GM20000 (cell line): Measurements from ENCODE around the gene NHLRC1.

Experiments used
- DNase-seq: peaks from one replicate; pipeline ENCODE4 v3.0.0; 2012; ENCODE audit warnings: low spot score
- TF ChIP-seq, protein P1 (sequence below): IDR thresholded peaks from 2 replicates; pipeline ENCODE4 v1.5.1; 2012; ENCODE audit warnings: mild to moderate bottlenecking, control low read depth; ENCODE audit errors: extremely low read depth, missing control alignments

NHLRC1 gene

DNA sequence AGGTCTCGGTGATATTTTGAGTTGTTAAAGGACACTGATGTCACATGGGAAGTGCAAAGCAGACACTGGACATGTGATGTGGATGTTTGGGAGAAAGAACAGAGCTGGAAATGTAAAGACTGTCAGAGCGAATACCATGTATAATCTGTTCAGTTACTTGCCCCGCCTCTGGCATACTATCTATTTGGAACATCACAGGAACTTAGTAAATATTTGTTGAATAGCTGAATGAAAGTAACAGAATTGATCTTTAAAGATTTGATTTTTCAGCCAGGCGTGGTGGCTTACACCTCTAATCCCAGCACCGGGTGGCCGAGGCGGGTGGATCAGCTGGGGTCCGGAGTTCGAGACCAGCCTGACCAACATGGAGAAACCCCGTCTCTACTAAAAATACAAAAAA lies 13.8 kb upstream of the NHLRC1 start:
- TF ChIP-seq, protein P1, sequence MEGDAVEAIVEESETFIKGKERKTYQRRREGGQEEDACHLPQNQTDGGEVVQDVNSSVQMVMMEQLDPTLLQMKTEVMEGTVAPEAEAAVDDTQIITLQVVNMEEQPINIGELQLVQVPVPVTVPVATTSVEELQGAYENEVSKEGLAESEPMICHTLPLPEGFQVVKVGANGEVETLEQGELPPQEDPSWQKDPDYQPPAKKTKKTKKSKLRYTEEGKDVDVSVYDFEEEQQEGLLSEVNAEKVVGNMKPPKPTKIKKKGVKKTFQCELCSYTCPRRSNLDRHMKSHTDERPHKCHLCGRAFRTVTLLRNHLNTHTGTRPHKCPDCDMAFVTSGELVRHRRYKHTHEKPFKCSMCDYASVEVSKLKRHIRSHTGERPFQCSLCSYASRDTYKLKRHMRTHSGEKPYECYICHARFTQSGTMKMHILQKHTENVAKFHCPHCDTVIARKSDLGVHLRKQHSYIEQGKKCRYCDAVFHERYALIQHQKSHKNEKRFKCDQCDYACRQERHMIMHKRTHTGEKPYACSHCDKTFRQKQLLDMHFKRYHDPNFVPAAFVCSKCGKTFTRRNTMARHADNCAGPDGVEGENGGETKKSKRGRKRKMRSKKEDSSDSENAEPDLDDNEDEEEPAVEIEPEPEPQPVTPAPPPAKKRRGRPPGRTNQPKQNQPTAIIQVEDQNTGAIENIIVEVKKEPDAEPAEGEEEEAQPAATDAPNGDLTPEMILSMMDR = no peak
- DNase-seq = no peak

- DNase-seq = no peak
- TF ChIP-seq, protein P1 = no peak
These were observed 12.7 kb upstream of the NHLRC1 start for GRCh38 chr6:18135171-18135570.

- TF ChIP-seq, protein P1 = no peak
These were observed 9.9 kb upstream of the NHLRC1 start for GRCh38 chr6:18132346-18132745.

DNA sequence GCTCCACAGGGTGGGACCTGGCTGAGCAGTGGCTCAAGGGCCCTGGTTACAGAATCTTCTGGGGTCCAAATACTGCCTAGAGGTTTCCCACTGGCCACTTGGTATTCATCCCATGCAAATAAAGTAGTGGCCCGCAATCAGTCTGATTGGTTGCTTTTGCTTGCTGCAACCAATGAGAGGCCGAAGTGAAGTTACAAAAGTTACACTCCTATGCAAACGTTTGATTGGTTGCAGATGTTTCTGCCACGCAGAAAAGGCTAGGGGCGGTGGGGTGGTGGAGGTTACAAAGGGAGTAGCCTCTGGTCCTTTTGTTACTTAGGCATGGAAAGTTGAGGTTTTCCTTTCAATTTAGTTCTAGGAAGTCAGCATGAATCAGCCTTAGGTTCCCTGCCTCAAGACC lies 3.6 kb upstream of the NHLRC1 start:
- TF ChIP-seq, protein P1 = no peak
- DNase-seq = no peak

More at GRCh38 chr6:18132346-18132745, 9.9 kb upstream of the NHLRC1 start:
- no peak for DNase-seq

DNA sequence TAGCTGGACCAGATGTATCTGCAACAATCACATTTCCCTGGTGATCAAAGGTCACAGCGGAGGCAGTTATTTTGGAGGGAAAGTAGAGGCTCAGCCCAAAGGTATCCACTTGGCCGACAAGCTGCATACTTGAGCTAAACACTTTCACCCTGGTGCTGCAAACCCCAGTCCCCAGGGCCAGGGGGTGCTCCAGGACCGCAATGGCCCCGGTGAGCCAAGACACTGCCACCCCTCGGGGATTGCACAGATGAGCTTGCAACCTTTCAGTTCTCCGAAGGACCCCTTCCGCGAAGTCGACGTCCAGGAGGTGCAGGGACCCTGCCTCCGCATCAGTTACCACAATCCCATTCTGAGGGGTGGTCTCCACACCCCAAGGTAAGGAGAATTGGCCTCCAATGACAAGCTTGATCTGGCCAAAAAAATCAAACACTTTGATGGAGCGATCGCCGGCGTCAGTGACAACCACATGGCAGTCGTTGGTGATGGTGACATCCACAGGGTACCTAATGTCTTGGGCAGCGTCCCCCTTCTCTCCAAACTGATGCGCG lies 823 bp downstream of the NHLRC1 start:
- peak; percentile 29 for DNase-seq
- TF ChIP-seq, protein P1 = no peak

- no peak for DNase-seq
- TF ChIP-seq, protein P1 = no peak
These were observed 3.2 kb downstream of the NHLRC1 start for GRCh38 chr6:18119236-18119635.

- TF ChIP-seq, protein P1 = no peak
- no peak for DNase-seq
These were observed 4.1 kb downstream of the NHLRC1 start for GRCh38 chr6:18118330-18118729.
